OCI-LY3 (cell line): Measurements from ENCODE around the gene RAD51B.

Source experiments
- H2AFZ ChIP-seq: fragments of 200-600, 300-600 bp; shearing (Covaris generic); 2 replicates; pipeline ENCODE4 v1.6.0; 2014; ENCODE audit warnings: antibody characterized with exemption, low read depth, low read length
- H3K27ac ChIP-seq: fragments of 200-600, 300-600 bp; sonication (generic); 2 replicates; pipeline ENCODE4 v1.5.1; 2014; ENCODE audit warnings: mild to moderate bottlenecking, low read length, moderate library complexity, mixed read lengths
- H3K27me3 ChIP-seq: fragments of 200-600, 300-600 bp; sonication (generic); 2 replicates; pipeline ENCODE4 v1.6.1; 2014; ENCODE audit warnings: low read depth, low read length, mixed read lengths
- H3K36me3 ChIP-seq: fragments of 200-600, 300-600 bp; sonication (generic); replicated peaks from 2 replicates; pipeline ENCODE3; 2014; ENCODE audit warnings: low read depth, low read length, mixed read lengths
- H3K4me1 ChIP-seq: fragments of 300-600, 200-600 bp; sonication (generic); 2 replicates; pipeline ENCODE4 v1.6.1; 2014; ENCODE audit warnings: low read length, mixed read lengths
- H3K4me2 ChIP-seq: fragments of 200-600, 300-600 bp; sonication (generic); 2 replicates; pipeline ENCODE4 v1.6.1; 2014; ENCODE audit warnings: low read length, mixed read lengths
- H3K4me3 ChIP-seq: fragments of 300-600, 200-600 bp; sonication (generic); 2 replicates; pipeline ENCODE4 v1.5.1; 2014; ENCODE audit warnings: antibody characterized with exemption, mild to moderate bottlenecking, low read length, moderate library complexity
- H3K79me2 ChIP-seq: fragments of 300-600, 200-600 bp; shearing (Covaris generic); 2 replicates; pipeline ENCODE4 v1.6.1; 2014; ENCODE audit warnings: mild to moderate bottlenecking, low read length, mixed read lengths
- H3K9ac ChIP-seq: fragments of 300-600, 200-600 bp; shearing (Covaris generic); 2 replicates; pipeline ENCODE4 v1.6.0; 2014; ENCODE audit warnings: mild to moderate bottlenecking, low read length, moderate library complexity
- H3K9me3 ChIP-seq: fragments of 200-600, 300-600 bp; shearing (Covaris generic); 2 replicates; pipeline ENCODE4 v1.6.1; 2014; ENCODE audit warnings: low read length, mixed read lengths; ENCODE audit not compliant: insufficient read depth
- H4K20me1 ChIP-seq: fragments of 200-600, 300-600 bp; sonication (generic); 2 replicates; pipeline ENCODE4 v1.6.1; 2016; ENCODE audit warnings: low read length, mixed read lengths; ENCODE audit not compliant: insufficient read depth
- EZH2phosphoT487 ChIP-seq: fragments of 200-600 bp; shearing (Covaris generic); IDR thresholded peaks from 2 replicates; pipeline ENCODE4 v1.6.1; 2018; ENCODE audit warnings: antibody characterized with exemption, mixed run types, low read depth
- TF ChIP-seq, protein P1 (sequence below): fragments of 200-600, 300-600 bp; sonication (generic); IDR thresholded peaks from 2 replicates; pipeline ENCODE4 v1.5.1; 2014; ENCODE audit warnings: antibody characterized with exemption, low read length, low read depth

The RAD51B gene

DNA sequence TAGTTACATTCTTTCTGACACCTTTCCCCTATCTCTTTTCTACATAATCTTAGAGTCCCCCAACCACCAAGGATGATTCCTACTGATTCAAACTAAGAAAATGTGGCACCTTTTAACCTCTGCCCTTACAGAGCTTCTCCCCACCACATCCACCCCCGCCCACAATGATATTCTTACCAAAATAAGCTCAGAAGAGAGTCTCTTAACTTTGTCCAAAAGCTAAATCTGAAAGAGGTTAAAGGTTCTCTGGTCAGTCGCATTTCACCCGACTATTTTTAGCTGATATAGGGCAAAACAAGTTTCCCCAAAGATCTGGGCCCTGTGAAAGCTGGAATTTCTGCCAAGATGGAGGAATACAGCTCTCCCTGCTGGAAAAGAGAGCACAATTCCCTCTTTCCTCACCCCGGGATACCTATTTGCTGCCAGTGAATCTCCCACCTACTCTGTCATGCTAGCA is 844.7 kb downstream of the RAD51B start:
- H3K79me2 ChIP-seq: no peaks in the 10 kb centered on the region
- no peak overlapping the region for H3K4me2 ChIP-seq
- H4K20me1 ChIP-seq: no peaks in the 10 kb centered on the region
- H3K4me3 ChIP-seq: no peak overlapping the region
- H3K9me3 ChIP-seq: no peaks in the 10 kb centered on the region
- H3K27ac ChIP-seq: no peak overlapping the region
- no peaks in the 10 kb centered on the region for H3K27me3 ChIP-seq
- TF ChIP-seq EZH2phosphoT487: no peak
- TF ChIP-seq, protein P1, sequence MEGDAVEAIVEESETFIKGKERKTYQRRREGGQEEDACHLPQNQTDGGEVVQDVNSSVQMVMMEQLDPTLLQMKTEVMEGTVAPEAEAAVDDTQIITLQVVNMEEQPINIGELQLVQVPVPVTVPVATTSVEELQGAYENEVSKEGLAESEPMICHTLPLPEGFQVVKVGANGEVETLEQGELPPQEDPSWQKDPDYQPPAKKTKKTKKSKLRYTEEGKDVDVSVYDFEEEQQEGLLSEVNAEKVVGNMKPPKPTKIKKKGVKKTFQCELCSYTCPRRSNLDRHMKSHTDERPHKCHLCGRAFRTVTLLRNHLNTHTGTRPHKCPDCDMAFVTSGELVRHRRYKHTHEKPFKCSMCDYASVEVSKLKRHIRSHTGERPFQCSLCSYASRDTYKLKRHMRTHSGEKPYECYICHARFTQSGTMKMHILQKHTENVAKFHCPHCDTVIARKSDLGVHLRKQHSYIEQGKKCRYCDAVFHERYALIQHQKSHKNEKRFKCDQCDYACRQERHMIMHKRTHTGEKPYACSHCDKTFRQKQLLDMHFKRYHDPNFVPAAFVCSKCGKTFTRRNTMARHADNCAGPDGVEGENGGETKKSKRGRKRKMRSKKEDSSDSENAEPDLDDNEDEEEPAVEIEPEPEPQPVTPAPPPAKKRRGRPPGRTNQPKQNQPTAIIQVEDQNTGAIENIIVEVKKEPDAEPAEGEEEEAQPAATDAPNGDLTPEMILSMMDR: no peak
- no peaks in the 10 kb centered on the region for H3K36me3 ChIP-seq
- peaks cover 14% of the 10 kb centered on the region for H3K4me1 ChIP-seq
- H2AFZ ChIP-seq: no peak overlapping the region
- H3K9ac ChIP-seq: no peak overlapping the region

DNA sequence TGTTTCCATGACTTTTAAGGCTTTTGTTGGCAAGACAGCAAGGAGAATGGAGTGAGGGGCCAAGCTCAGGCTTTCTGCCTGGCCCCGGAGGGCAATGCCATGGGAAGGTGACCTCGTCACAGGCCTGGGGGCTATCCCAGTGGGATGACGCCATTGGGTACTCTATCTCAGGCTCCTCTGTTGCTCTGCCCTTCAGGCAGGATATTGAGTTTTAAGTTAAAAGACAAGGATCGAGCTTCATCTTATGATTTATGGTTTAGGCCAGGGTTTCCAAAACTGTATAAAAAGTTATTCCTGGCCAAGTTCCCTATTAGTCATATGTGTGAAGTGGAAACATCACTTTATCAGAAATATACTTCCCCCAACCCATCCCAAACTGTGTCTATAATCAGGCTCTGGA is 845.6 kb downstream of the RAD51B start:
- no peaks in the 10 kb centered on the region for H4K20me1 ChIP-seq
- no peak overlapping the region for H3K9ac ChIP-seq
- no peaks in the 10 kb centered on the region for H3K9me3 ChIP-seq
- H3K27me3 ChIP-seq: no peaks in the 10 kb centered on the region
- peaks cover 14% of the 10 kb centered on the region for H3K4me1 ChIP-seq
- no peak overlapping the region for H3K4me2 ChIP-seq
- no peak overlapping the region for H2AFZ ChIP-seq
- H3K79me2 ChIP-seq: no peaks in the 10 kb centered on the region
- TF ChIP-seq, protein P1: no peak
- no peak for TF ChIP-seq EZH2phosphoT487
- no peaks in the 10 kb centered on the region for H3K36me3 ChIP-seq
- no peak overlapping the region for H3K27ac ChIP-seq
- H3K4me3 ChIP-seq: no peak overlapping the region

DNA sequence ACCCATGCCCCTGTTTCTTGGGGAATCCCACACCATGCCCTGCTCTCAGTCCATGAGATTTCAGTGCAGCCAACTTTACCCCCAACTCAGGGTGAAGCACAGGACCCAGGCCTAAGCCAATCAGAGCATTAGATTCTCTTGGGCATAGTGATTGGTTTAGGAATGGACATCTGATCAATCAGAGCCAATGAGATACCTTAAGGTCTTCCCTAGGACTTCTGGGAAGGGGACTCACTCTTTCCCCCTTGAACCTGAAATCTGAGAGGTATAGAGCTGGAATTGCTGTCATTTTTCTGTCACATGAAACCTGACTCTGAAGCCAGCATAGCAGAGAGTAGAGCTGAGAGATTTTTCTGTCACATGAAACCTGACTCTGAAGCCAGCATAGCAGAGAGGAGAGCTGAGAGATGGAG is 846.2 kb downstream of the RAD51B start:
- H3K4me3 ChIP-seq: no peak overlapping the region
- H3K9ac ChIP-seq: no peak overlapping the region
- no peaks in the 10 kb centered on the region for H3K27me3 ChIP-seq
- no peaks in the 10 kb centered on the region for H3K79me2 ChIP-seq
- H4K20me1 ChIP-seq: no peaks in the 10 kb centered on the region
- no peaks in the 10 kb centered on the region for H3K36me3 ChIP-seq
- H3K4me2 ChIP-seq: no peak overlapping the region
- H3K9me3 ChIP-seq: no peaks in the 10 kb centered on the region
- no peak overlapping the region for H3K27ac ChIP-seq
- H2AFZ ChIP-seq: no peak overlapping the region
- TF ChIP-seq EZH2phosphoT487: no peak
- TF ChIP-seq, protein P1: no peak
- H3K4me1 ChIP-seq: peaks cover 14% of the 10 kb centered on the region

DNA sequence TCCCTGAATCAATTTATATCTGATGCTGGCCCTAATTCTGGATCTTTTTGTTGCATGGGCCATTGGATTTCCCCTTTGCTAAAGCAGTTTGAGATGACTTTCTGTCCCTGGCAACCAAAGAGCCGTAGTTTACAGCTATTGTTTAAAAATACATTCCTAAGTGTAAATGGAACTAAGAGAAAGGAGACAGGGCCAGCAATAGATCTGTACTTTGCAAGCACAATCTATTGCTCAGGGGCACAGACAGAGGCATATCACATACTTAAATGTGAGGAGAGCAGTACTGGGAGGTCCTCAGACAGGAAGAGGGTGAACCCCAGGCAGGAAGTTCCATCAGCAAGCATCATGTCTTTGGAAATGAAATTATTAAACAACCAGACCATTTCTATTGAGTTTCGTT is 846.7 kb downstream of the RAD51B start:
- Histone ChIP-seq H3K9ac (no peak overlapping the region), H3K79me2 (no peaks in the 10 kb centered on the region), H3K9me3 (no peaks in the 10 kb centered on the region), H3K4me2 (no peak overlapping the region), H3K36me3 (no peaks in the 10 kb centered on the region), H3K27me3 (no peaks in the 10 kb centered on the region), H3K27ac (no peak overlapping the region), H2AFZ (no peak overlapping the region), H3K4me3 (no peak overlapping the region), H3K4me1 (peaks cover 14% of the 10 kb centered on the region), H4K20me1 (no peaks in the 10 kb centered on the region)
- no peak for TF ChIP-seq EZH2phosphoT487
- TF ChIP-seq, protein P1: no peak
